Measurements from ENCODE around the gene GIPR.

DNA sequence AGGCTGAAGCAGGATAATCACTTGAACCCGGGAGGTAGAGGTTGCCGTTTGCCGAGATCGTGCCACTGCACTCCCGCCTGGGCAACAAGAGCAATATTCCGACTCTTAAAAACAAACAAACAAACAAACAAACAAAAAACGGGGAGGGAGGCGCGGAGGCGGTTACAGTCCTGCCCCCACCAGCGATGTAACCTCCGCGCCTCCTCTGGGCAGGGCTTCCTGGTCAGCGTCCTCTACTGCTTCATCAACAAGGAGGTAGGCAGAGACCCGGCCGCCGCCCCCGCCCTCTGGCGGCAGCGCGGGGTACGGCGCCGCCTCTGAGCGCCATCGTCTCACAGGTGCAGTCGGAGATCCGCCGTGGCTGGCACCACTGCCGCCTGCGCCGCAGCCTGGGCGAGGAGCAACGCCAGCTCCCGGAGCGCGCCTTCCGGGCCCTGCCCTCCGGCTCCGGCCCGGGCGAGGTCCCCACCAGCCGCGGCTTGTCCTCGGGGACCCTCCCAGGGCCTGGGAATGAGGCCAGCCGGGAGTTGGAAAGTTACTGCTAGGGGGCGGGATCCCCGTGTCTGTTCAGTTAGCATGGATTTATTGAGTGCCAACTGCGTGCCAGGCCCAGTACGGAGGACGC lies 13.5 kb downstream of the GIPR start:
- TF ChIP-seq, protein P1, sequence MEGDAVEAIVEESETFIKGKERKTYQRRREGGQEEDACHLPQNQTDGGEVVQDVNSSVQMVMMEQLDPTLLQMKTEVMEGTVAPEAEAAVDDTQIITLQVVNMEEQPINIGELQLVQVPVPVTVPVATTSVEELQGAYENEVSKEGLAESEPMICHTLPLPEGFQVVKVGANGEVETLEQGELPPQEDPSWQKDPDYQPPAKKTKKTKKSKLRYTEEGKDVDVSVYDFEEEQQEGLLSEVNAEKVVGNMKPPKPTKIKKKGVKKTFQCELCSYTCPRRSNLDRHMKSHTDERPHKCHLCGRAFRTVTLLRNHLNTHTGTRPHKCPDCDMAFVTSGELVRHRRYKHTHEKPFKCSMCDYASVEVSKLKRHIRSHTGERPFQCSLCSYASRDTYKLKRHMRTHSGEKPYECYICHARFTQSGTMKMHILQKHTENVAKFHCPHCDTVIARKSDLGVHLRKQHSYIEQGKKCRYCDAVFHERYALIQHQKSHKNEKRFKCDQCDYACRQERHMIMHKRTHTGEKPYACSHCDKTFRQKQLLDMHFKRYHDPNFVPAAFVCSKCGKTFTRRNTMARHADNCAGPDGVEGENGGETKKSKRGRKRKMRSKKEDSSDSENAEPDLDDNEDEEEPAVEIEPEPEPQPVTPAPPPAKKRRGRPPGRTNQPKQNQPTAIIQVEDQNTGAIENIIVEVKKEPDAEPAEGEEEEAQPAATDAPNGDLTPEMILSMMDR (conservative IDR thresholded peaks at IDR 0.05 in 1 of 2, IDR thresholded peaks at IDR 0.05 in 1 of 2; ENCODE audit: low read depth in 1 of 2, low read length in 2 of 2): peak; percentile 70 to 87
- TF ChIP-seq EZH2 (IDR thresholded peaks at IDR 0.05; ENCODE audit: low read length, missing control alignments): no peak
